Hepatocyte (in vitro differentiated cells): ENCODE data around the gene CHD9. TPM values are rescaled to one million over a fixed set of nuclear protein-coding genes. Genes with fewer than 3 reads are reported as not detected.
A peak's percentile ranks its signal among the peaks of the same experiment; 100 is the strongest.

Source experiments
- DNase-seq: peaks from one replicate; pipeline ENCODE4 v3.0.0-alpha.2; 2016; ENCODE audit warnings: low spot score
- H2AFZ ChIP-seq: fragments of 200-600 bp; sonication (generic); 2 replicates; pipeline ENCODE4 v1.6.0; 2016; ENCODE audit warnings: antibody characterized with exemption, mild to moderate bottlenecking
- H3K27ac ChIP-seq: fragments of 200-600 bp; sonication (generic); 2 replicates; pipeline ENCODE4 v1.5.1; 2016; ENCODE audit warnings: mild to moderate bottlenecking
- H3K27me3 ChIP-seq: fragments of 200-600 bp; sonication (generic); 2 replicates; pipeline ENCODE4 v1.6.1; 2016
- H3K36me3 ChIP-seq: fragments of 200-600 bp; sonication (generic); replicated peaks from 2 replicates; pipeline ENCODE4 v1.5.1; 2016; ENCODE audit warnings: low read depth; ENCODE audit not compliant: insufficient read depth
- H3K4me1 ChIP-seq: fragments of 200-600 bp; sonication (generic); 2 replicates; pipeline ENCODE4 v1.5.1; 2016; ENCODE audit warnings: mild to moderate bottlenecking, moderate library complexity; ENCODE audit not compliant: insufficient read depth
- H3K4me2 ChIP-seq: fragments of 200-600 bp; sonication (generic); 2 replicates; pipeline ENCODE4 v1.6.0; 2016
- H3K4me3 ChIP-seq: fragments of 200-600 bp; sonication (generic); 2 replicates; pipeline ENCODE4 v1.5.1; 2016; ENCODE audit warnings: mild to moderate bottlenecking
- H3K79me2 ChIP-seq: fragments of 200-600 bp; sonication (generic); 2 replicates; pipeline ENCODE4 v1.6.0; 2017; ENCODE audit warnings: mild to moderate bottlenecking
- H3K9me2 ChIP-seq: fragments of 200-600 bp; sonication (generic); replicated peaks from 2 replicates; pipeline ENCODE4 v1.6.0; 2017; ENCODE audit warnings: mild to moderate bottlenecking; ENCODE audit not compliant: insufficient read depth
- H3K9me3 ChIP-seq: fragments of 200-600 bp; sonication (generic); 2 replicates; pipeline ENCODE4 v1.5.1; 2016; ENCODE audit warnings: low read depth, mild to moderate bottlenecking
- H4K20me1 ChIP-seq: fragments of 200-600 bp; sonication (generic); 2 replicates; pipeline ENCODE4 v1.6.0; 2016; ENCODE audit warnings: mild to moderate bottlenecking; ENCODE audit not compliant: insufficient read depth, poor library complexity, severe bottlenecking
- CTCF ChIP-seq: fragments of 200-600 bp; sonication (generic); IDR thresholded peaks from 2 replicates; pipeline ENCODE4 v1.5.1; 2016; ENCODE audit warnings: antibody characterized with exemption, mild to moderate bottlenecking; ENCODE audit not compliant: poor library complexity
- EZH2 ChIP-seq: fragments of 200-600 bp; sonication (generic); IDR thresholded peaks from 2 replicates; pipeline ENCODE4 v1.6.1; 2016; ENCODE audit warnings: antibody characterized with exemption, mild to moderate bottlenecking, borderline replicate concordance
- EZH2phosphoT487 ChIP-seq: fragments of 200-600 bp; sonication (generic); IDR thresholded peaks from one replicate; pipeline ENCODE4 v1.6.1; 2018; ENCODE audit warnings: antibody characterized with exemption, mild to moderate bottlenecking, low read depth, moderate library complexity; ENCODE audit not compliant: unreplicated experiment, severe bottlenecking
- WGBS: methylation state at CpG from one replicate; pipeline ENCODE4 v1.1.6; 2016; ENCODE audit warnings: low lambda C conversion rate; ENCODE audit errors: missing lambda C conversion rate; 5-methylcytosine and 5-hydroxymethylcytosine counted together
- polyA plus RNA-seq: library from polyadenylated mRNA; unstranded; fragments of >200 nt; fragmentation: Nextera tagmentation; extraction: Ambion mirVana; gene quantifications from 2 replicates; pipeline ENCODE4 v1.2.1, GENCODE V29; 2016
- total RNA-seq: library from RNA; depleted of rRNA; stranded (reverse); fragments of >200 nt; gene quantifications from 2 replicates; pipeline ENCODE4 v1.2.3, GENCODE V29; 2014

Gene CHD9
- total and polyA plus RNA-seq, 2 experiments from 2014 or later, result 54.9 to 68.2 TPM

GRCh38 chr16:53084141-53084541 is 29.4 kb downstream of the CHD9 start:
- Histone ChIP-seq H3K27ac (peak overlapping the region; percentile 81), H3K4me3 (no peak overlapping the region), H3K4me2 (no peak overlapping the region), H3K9me2 (no peaks in the 10 kb centered on the region), H3K9me3 (no peaks in the 10 kb centered on the region), H3K36me3 (no peaks in the 10 kb centered on the region), H2AFZ (no peak overlapping the region), H3K27me3 (no peaks in the 10 kb centered on the region), H4K20me1 (no peaks in the 10 kb centered on the region), H3K79me2 (peaks cover 46% of the 10 kb centered on the region), H3K4me1 (peaks cover 58% of the 10 kb centered on the region)
- 85% methylated on average over 4 of the region's 4 CpGs for WGBS
- TF ChIP-seq EZH2 (no peak), EZH2phosphoT487 (no peak), CTCF (no peak)
- DNase-seq, result no peak

- Histone ChIP-seq H3K9me3 (no peaks in the 10 kb centered on the region), H3K9me2 (no peaks in the 10 kb centered on the region), H2AFZ (no peak overlapping the region), H3K27me3 (no peaks in the 10 kb centered on the region), H3K4me2 (peak overlapping the region; percentile 14), H3K27ac (peak overlapping the region; percentile 81), H3K4me3 (no peak overlapping the region), H3K36me3 (no peaks in the 10 kb centered on the region), H4K20me1 (no peaks in the 10 kb centered on the region), H3K4me1 (peaks cover 58% of the 10 kb centered on the region), H3K79me2 (peaks cover 42% of the 10 kb centered on the region)
- DNase-seq, result no peak
- TF ChIP-seq CTCF, result no peak
- TF ChIP-seq EZH2, result no peak
- no peak for TF ChIP-seq EZH2phosphoT487
- WGBS, result 75% methylated on average over 8 of the region's 8 CpGs
Measured at GRCh38 chr16:53084746-53085334, 30.0 kb downstream of the CHD9 start.

- H3K36me3 ChIP-seq, result no peaks in the 10 kb centered on the region
- WGBS, result 31% methylated on average over 4 of the region's 4 CpGs
- peaks cover 57% of the 10 kb centered on the region for H3K4me1 ChIP-seq
- H3K9me3 ChIP-seq, result no peaks in the 10 kb centered on the region
- H3K79me2 ChIP-seq, result peaks cover 42% of the 10 kb centered on the region
- peak; percentile 42 for DNase-seq
- TF ChIP-seq EZH2 (no peak), EZH2phosphoT487 (no peak), CTCF (no peak)
- H3K9me2 ChIP-seq, result no peaks in the 10 kb centered on the region
- no peak overlapping the region for H3K4me3 ChIP-seq
- no peaks in the 10 kb centered on the region for H4K20me1 ChIP-seq
- peak overlapping the region; percentile 81 for H3K27ac ChIP-seq
- peak overlapping the region; percentile 14 for H3K4me2 ChIP-seq
- no peak overlapping the region for H2AFZ ChIP-seq
- no peaks in the 10 kb centered on the region for H3K27me3 ChIP-seq
Measured at GRCh38 chr16:53085369-53085843, 30.6 kb downstream of the CHD9 start.
